HG03064 (cell line): ENCODE data around the gene MBD3L1.

Experiments used
- ATAC-seq: cut with Tn5 transposase; IDR thresholded peaks from one replicate; pipeline ENCODE4 v1.9.1; 2021; ENCODE audit warnings: low read depth; ENCODE audit not compliant: unreplicated experiment

MBD3L1 gene

GRCh38 chr19:8832132-8833021 is at the start of gene MBD3L1, which contains the start of gene ZNF558:
TSS of gene MBD3L1 (plus strand) at chr19:8832377. CDS start at chr19:8842679, 10,302 bp downstream.
TSS of gene ZNF558 (minus strand) at chr19:8832304. CDS start at chr19:8822659, 9,645 bp downstream.
- ATAC-seq: peak; percentile 72

GRCh38 chr19:8794823-8795222 is 37.4 kb upstream of the MBD3L1 start:
- no peak for ATAC-seq

GRCh38 chr19:8806661-8807060 is 25.5 kb upstream of the MBD3L1 start:
- no peak for ATAC-seq

- no peak for ATAC-seq
These were observed 20.6 kb upstream of the MBD3L1 start for GRCh38 chr19:8811315-8812172.

- ATAC-seq: no peak
These were observed 18.0 kb upstream of the MBD3L1 start for GRCh38 chr19:8814176-8814575.

- no peak for ATAC-seq
These were observed 16.4 kb upstream of the MBD3L1 start for GRCh38 chr19:8815780-8816179.

- ATAC-seq: no peak
These were observed 11.9 kb upstream of the MBD3L1 start for GRCh38 chr19:8820234-8820633.

- no peak for ATAC-seq
These were observed 10.4 kb upstream of the MBD3L1 start for GRCh38 chr19:8821748-8822241.

GRCh38 chr19:8826371-8826770 is 5.8 kb upstream of the MBD3L1 start:
- ATAC-seq: no peak

GRCh38 chr19:8827277-8827676 is 4.9 kb upstream of the MBD3L1 start:
- ATAC-seq: no peak

GRCh38 chr19:8831373-8831772 is 804 bp upstream of the MBD3L1 start:
- ATAC-seq: no peak

- ATAC-seq: peak; percentile 21
These were observed 395 bp upstream of the MBD3L1 start for GRCh38 chr19:8831832-8832131.

- ATAC-seq: no peak
These were observed 3.3 kb downstream of the MBD3L1 start for GRCh38 chr19:8835446-8835845.

GRCh38 chr19:8835877-8836276 is 3.7 kb downstream of the MBD3L1 start:
- ATAC-seq: no peak

- ATAC-seq: no peak
These were observed 8.5 kb downstream of the MBD3L1 start for GRCh38 chr19:8840708-8841107.

GRCh38 chr19:8846819-8847218 is 14.6 kb downstream of the MBD3L1 start:
- no peak for ATAC-seq

- no peak for ATAC-seq
These were observed 17.1 kb downstream of the MBD3L1 start for GRCh38 chr19:8849232-8849631.

- ATAC-seq: no peak
These were observed 18.3 kb downstream of the MBD3L1 start for GRCh38 chr19:8850488-8850887.

- ATAC-seq: no peak
These were observed 26.1 kb downstream of the MBD3L1 start for GRCh38 chr19:8858260-8858659.

GRCh38 chr19:8866344-8866743 is 34.2 kb downstream of the MBD3L1 start:
- ATAC-seq: no peak
